K562 (cell line): ENCODE measurements around the gene CTBP2. TPM values are rescaled to one million over a fixed set of nuclear protein-coding genes. Genes with fewer than 3 reads are reported as not detected.
A peak's percentile ranks its signal among the peaks of the same experiment; 100 is the strongest.

Experiments
- ATAC-seq: fragments of 200-7000 bp; cut with Tn5 transposase; 3 replicates; pipeline ENCODE4 v1.9.1; 2020; ENCODE audit warnings: moderate library complexity
- BruUV-seq: library from RNA; stranded (reverse); fragments of 400-500 nt; replicated peaks from 2 replicates; lab custom pipeline; 2021; lab: Mats Ljungman, UMichigan
- CTCF ChIA-PET: fragments of 300-600 bp; formaldehyde crosslinking; extraction: SDS; loops from one replicate; lab custom pipeline; 2021; ENCODE audit warnings: low intra/inter-chr PET ratio; lab: Yijun Ruan, JAX
- POLR2A ChIA-PET: fragments of 300-600, 350-650 bp; sonication (Branson Sonifier 250); formaldehyde crosslinking; extraction: SDS; loops from one replicate; lab custom pipeline; 2021; ENCODE audit warnings: antibody characterized with exemption, inconsistent platforms; lab: Yijun Ruan, JAX
- DNase-seq, 4 experiments: peaks; one replicate each; pipeline versions ENCODE4 v3.0.0 to v3.0.0-alpha.2; 2011 to 2018; ENCODE audit warnings: low spot score in 3 of 4, mixed read lengths in 3 of 4; ENCODE audit errors: extremely low read depth in 1 of 4
- FAIRE-seq: peaks from 2 replicates; lab custom pipeline; 2011; peaks lifted over from hg19 to GRCh38; lab: Jason Lieb, UNC
- H2AFZ ChIP-seq: 2 replicates; pipeline ENCODE4 v1.6.0; 2011; ENCODE audit warnings: low read depth, low read length, control low read depth, inconsistent platforms
- H3K27ac ChIP-seq: fragments of 200-600 bp; 3 replicates; pipeline ENCODE4 v1.8.0; 2011; ENCODE audit warnings: low read depth, mild to moderate bottlenecking, control low read depth, inconsistent platforms, low read length, moderate library complexity, mixed read lengths; ENCODE audit errors: extremely low read depth
- H3K27me3 ChIP-seq, 2 experiments: fragments of 300-600 bp in 1 of 2; 2 replicates in 1 of 2; 3 replicates in 1 of 2; pipeline versions ENCODE4 v1.6.0 to v1.8.0; 2011; ENCODE audit warnings: inconsistent platforms in 2 of 2, low read length in 2 of 2, mild to moderate bottlenecking in 1 of 2, mixed read lengths in 1 of 2, moderate library complexity in 1 of 2; ENCODE audit not compliant: control insufficient read depth in 2 of 2, insufficient read depth in 2 of 2
- H3K36me3 ChIP-seq: fragments of 300-600 bp; 3 replicates; pipeline ENCODE4 v1.8.0; 2011; ENCODE audit warnings: mild to moderate bottlenecking, low read length, inconsistent platforms; ENCODE audit not compliant: control insufficient read depth, insufficient read depth
- H3K4me1 ChIP-seq, 2 experiments: fragments of 200-600 bp in 1 of 2; replicated peaks in 1 of 2; 2 replicates in 1 of 2; 3 replicates in 1 of 2; pipeline versions ENCODE4 v1.5.1 to v1.8.0; 2011; ENCODE audit warnings: inconsistent platforms in 2 of 2, low read length in 2 of 2, mild to moderate bottlenecking in 1 of 2, mixed read lengths in 1 of 2, moderate library complexity in 1 of 2; ENCODE audit not compliant: control insufficient read depth in 2 of 2, insufficient read depth in 2 of 2
- H3K4me2 ChIP-seq: 2 replicates; pipeline ENCODE4 v1.6.1; 2011; ENCODE audit warnings: low read length, control low read depth, inconsistent platforms, mixed read lengths; ENCODE audit not compliant: insufficient read depth
- H3K4me3 ChIP-seq: fragments of 200-600 bp; sonication (generic), shearing (Covaris generic); 2 replicates; pipeline ENCODE4 v1.5.1; 2016; ENCODE audit warnings: control low read depth, inconsistent platforms
- H3K79me2 ChIP-seq: fragments of 200-600 bp; 3 replicates; pipeline ENCODE4 v1.8.0; 2011; ENCODE audit warnings: low read length, inconsistent platforms; ENCODE audit not compliant: control insufficient read depth, insufficient read depth
- H3K9ac ChIP-seq, 2 experiments: 2 replicates each; pipeline versions ENCODE4 v1.6.0 to v1.6.1; 2011; ENCODE audit warnings: low read depth in 2 of 2, low read length in 2 of 2, control low read depth in 1 of 2, inconsistent platforms in 1 of 2, mild to moderate bottlenecking in 1 of 2, mixed read lengths in 1 of 2; ENCODE audit not compliant: insufficient read depth in 1 of 2
- H3K9me1 ChIP-seq: one replicate; pipeline ENCODE4 v1.6.0; 2011; ENCODE audit warnings: inconsistent platforms, mild to moderate bottlenecking, low read length, moderate library complexity; ENCODE audit not compliant: control insufficient read depth, insufficient read depth
- H3K9me3 ChIP-seq: replicated peaks from 2 replicates; pipeline ENCODE4 v1.5.1; 2011; ENCODE audit warnings: low read depth, low read length, inconsistent platforms; ENCODE audit not compliant: control insufficient read depth, insufficient read depth
- H4K20me1 ChIP-seq: replicated peaks from 2 replicates; pipeline ENCODE4 v1.6.1; 2011; ENCODE audit warnings: low read length, inconsistent platforms, mixed read lengths; ENCODE audit not compliant: control insufficient read depth, insufficient read depth
- ZNF175 ChIP-seq: fragments of 200-800 bp; sonication (Bioruptor generic); IDR thresholded peaks from 2 replicates; pipeline ENCODE4 v1.6.1; 2016; ENCODE audit warnings: low read depth, mild to moderate bottlenecking, missing genetic modification characterization, missing compliant biosample characterization
- ZNF197 ChIP-seq: fragments of 200-800 bp; sonication (Bioruptor generic); IDR thresholded peaks from 2 replicates; pipeline ENCODE4 v1.6.1; 2016; ENCODE audit warnings: low read depth, missing genetic modification characterization, missing compliant biosample characterization
- ZNF212 ChIP-seq: fragments of 450-650 bp; formaldehyde crosslinking; IDR thresholded peaks from 2 replicates; pipeline ENCODE4 v1.4.0; 2020; ENCODE audit warnings: mild to moderate bottlenecking
- ZNF224 ChIP-seq: sonication (generic); formaldehyde crosslinking; IDR thresholded peaks from 2 replicates; pipeline ENCODE4 v1.8.0; 2022; ENCODE audit warnings: mild to moderate bottlenecking, missing genetic modification reagents
- ZNF431 ChIP-seq: sonication (generic); formaldehyde crosslinking; IDR thresholded peaks from 2 replicates; pipeline ENCODE4 v1.8.0; 2022; ENCODE audit warnings: mild to moderate bottlenecking, missing genetic modification reagents
- ZNF830 ChIP-seq: fragments of 250-450 bp; sonication (Bioruptor Pico); IDR thresholded peaks from 2 replicates; pipeline ENCODE4 v1.5.0; 2021; ENCODE audit warnings: mild to moderate bottlenecking
- WGBS: fragments of 100-300 bp; shearing (Covaris generic); methylation state at CpG from one replicate; pipeline ENCODE4 v1.1.6; 2016; ENCODE audit warnings: low coverage, mixed read lengths; ENCODE audit not compliant: insufficient coverage; ENCODE audit errors: missing lambda C conversion rate; 5-methylcytosine and 5-hydroxymethylcytosine counted together
- in situ Hi-C: fragments of 300-500 bp; cut with MboI; formaldehyde crosslinking; loops from 4 replicates; pipeline ENCODE4 v1.15.0; 2018; ENCODE audit warnings: inconsistent platforms, mixed read lengths
- intact Hi-C: fragments of 100-400 bp; cut with micrococcal nuclease; formaldehyde crosslinking; loops from 2 replicates; pipeline ENCODE4 v1.14.2; 2022
- polyA plus RNA-seq, 8 experiments: library from polyadenylated mRNA; depleted of rRNA in 4 of 8; stranded (reverse) in 5 of 8; unstranded in 3 of 8; fragments of >200 nt; fragmentation: Nextera tagmentation in 2 of 8; fragmentation: Illumina TruSeq in 1 of 8; extraction: Ambion mirVana in 2 of 8; extraction: Trizol in 1 of 8; gene quantifications; 2 replicates each; pipeline versions ENCODE4 v1.2.1 to v1.2.3, GENCODE V29; 2011 to 2014; ENCODE audit warnings: inconsistent platforms in 1 of 8, missing spikeins in 1 of 8
- total RNA-seq, 7 experiments: library from RNA; depleted of rRNA in 6 of 7; stranded (reverse); fragments of >200 nt in 6 of 7; fragmentation: Illumina TruSeq in 2 of 7; extraction: Trizol in 2 of 7; gene quantifications; 2 replicates each; pipeline versions ENCODE4 v1.2.1 to v1.2.3, GENCODE V29; 2011 to 2021; ENCODE audit warnings: low replicate concordance in 1 of 7

CTBP2 gene
- total and polyA plus RNA-seq, 9 of the 15 experiments (the other 6 are each of a cell fraction or from before 2014, with no cell fraction given), result 1.3 to 8.8 (median 5.1) TPM

GRCh38 chr10:125081931-125082330 is 78.4 kb downstream of the CTBP2 start:
- Histone ChIP-seq H3K4me1 (peaks cover 2 to 6% of the 10 kb centered on the region in 2 experiments; a peak in 4 of 5 replicates), H3K9me3 (no peaks in the 10 kb centered on the region), H3K36me3 (peaks cover 36% of the 10 kb centered on the region; the same call in 1 of the 3 replicates), H3K9ac (peak overlapping the region in 1 of 2 experiments; percentile 74; a peak in 2 of 4 replicates), H3K27ac (peak overlapping the region; percentile 48; the same call in 1 of the 3 replicates), H3K4me2 (no peak overlapping the region), H3K27me3 (no peaks in the 10 kb centered on the region), H3K9me1 (peaks cover 3% of the 10 kb centered on the region), H4K20me1 (0 out of 2 replicates have a peak, but pooled peaks cover 7% of the 10 kb centered on the region), H2AFZ (no peak overlapping the region), H3K4me3 (no peak overlapping the region), H3K79me2 (peaks cover 52% of the 10 kb centered on the region)
- CTCF ChIA-PET, result no interaction called here
- in situ Hi-C loops (no loop called here), intact Hi-C loops (no loop called here)
- DNase-seq (no peak), FAIRE-seq (no peak), ATAC-seq (no peak)
- POLR2A ChIA-PET, result interaction anchor here (1.0 kb wide), 1 partner anchor 10 kb away, joined by 3 read pairs; no protein-coding TSS in a partner anchor
- WGBS, result 77% methylated on average over 5 of the region's 10 CpGs
- TF ChIP-seq ZNF224, result no peak
- no peak for TF ChIP-seq ZNF175 (CRISPR knock-in tag)
- TF ChIP-seq ZNF197 (CRISPR knock-in tag), result no peak
- TF ChIP-seq ZNF431 (CRISPR knock-in tag), result no peak
- no peak for TF ChIP-seq ZNF830 (CRISPR knock-in tag)
- TF ChIP-seq ZNF212 (CRISPR knock-in tag), result no peak
- no TSS peak for BruUV-seq
